ENCODE results near the gene FAM120B.
"Not testable (repeated sequence)": the region's sequence is repeated elsewhere in the genome, so short reads cannot be mapped to it uniquely, and the experiment has no call there.

- TF ChIP-seq EZH2phosphoT487, CTCF, EZH2 (IDR thresholded peaks at IDR 0.05): not testable (repeated sequence)
Observed at GRCh38 chr6:170351456-170351855, 44.9 kb downstream of the FAM120B start.
